HG03025 (cell line): ENCODE results near the gene COX14.

ENCODE experiments used
- ATAC-seq: cut with Tn5 transposase; IDR thresholded peaks from one replicate; pipeline ENCODE4 v1.9.1; 2021; ENCODE audit warnings: mild to moderate bottlenecking, moderate library complexity; ENCODE audit not compliant: unreplicated experiment, low FRiP score

The COX14 gene

GRCh38 chr12:50084775-50085614 is 27.0 kb upstream of the COX14 start, which contains the start of gene SMARCD1:
TSS of gene SMARCD1 (plus strand) at chr12:50085342. CDS start at chr12:50085370, 28 bp downstream.
- ATAC-seq: peak; percentile 76

DNA sequence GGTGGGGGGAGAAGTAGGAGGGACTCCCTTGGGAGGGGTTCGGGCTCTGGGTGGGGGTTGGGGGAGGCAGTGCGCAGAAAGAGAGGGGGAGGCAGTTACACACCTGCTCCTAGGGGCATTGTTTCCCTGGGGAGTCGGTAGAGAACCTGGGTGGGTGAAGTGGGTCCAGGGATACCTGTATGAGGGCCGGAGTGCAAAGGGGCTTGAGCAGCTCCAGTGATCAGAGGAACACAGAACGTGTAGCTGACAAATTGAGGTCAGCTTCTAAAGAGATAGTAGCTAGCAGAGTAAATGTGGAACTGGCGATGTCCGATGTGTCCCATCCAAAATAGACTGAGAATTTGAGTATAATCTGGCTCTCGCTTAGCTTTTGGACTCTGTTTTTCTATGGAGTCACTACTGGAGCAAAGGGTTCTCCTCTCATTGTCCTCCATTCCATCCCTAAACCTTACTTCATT is 26.4 kb upstream of the COX14 start:
- no peak for ATAC-seq

DNA sequence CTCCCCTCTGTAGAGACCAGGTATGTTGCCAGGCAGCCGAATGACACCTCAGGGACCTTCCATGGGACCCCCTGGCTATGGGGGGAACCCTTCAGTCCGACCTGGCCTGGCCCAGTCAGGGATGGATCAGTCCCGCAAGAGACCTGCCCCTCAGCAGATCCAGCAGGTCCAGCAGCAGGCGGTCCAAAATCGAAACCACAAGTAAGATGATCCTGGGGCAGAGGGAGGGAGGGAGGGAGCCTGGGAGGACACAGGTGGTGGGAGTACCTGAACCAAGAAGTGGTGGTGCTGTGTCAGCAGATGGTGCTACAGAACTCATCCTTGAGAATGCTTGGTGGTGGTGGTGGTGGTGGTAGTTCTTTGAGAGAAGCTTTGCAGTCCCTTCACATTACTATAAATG is 25.9 kb upstream of the COX14 start:
- no peak for ATAC-seq

GRCh38 chr12:50087151-50087550 is 24.9 kb upstream of the COX14 start:
- ATAC-seq: no peak

- ATAC-seq: no peak
Measured at GRCh38 chr12:50087995-50088394, 24.0 kb upstream of the COX14 start.

- no peak for ATAC-seq
Measured at GRCh38 chr12:50088577-50089335, 23.3 kb upstream of the COX14 start.

- ATAC-seq: no peak
Measured at GRCh38 chr12:50089730-50090129, 22.3 kb upstream of the COX14 start.

GRCh38 chr12:50090391-50090790 is 21.6 kb upstream of the COX14 start:
- ATAC-seq: no peak

DNA sequence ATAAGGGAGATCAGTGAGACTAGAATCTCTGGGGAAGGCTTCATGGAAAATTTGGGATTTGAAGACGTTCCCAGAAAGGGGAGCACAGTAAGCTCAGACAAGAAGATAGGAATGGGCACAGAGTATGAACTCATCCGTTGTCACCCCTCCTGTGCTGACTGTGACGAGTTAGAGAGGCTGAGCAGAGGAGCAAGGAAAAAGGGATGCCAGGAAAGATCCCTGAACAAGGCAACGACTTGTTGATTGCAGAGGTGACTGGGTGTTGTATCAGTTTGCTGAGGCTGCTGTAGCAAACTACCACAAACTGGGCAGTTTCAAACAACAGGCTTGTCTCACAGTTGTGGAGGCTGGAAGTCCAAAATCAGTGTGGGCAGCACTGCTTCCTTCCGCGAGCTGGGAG is 14.1 kb upstream of the COX14 start:
- no peak for ATAC-seq

DNA sequence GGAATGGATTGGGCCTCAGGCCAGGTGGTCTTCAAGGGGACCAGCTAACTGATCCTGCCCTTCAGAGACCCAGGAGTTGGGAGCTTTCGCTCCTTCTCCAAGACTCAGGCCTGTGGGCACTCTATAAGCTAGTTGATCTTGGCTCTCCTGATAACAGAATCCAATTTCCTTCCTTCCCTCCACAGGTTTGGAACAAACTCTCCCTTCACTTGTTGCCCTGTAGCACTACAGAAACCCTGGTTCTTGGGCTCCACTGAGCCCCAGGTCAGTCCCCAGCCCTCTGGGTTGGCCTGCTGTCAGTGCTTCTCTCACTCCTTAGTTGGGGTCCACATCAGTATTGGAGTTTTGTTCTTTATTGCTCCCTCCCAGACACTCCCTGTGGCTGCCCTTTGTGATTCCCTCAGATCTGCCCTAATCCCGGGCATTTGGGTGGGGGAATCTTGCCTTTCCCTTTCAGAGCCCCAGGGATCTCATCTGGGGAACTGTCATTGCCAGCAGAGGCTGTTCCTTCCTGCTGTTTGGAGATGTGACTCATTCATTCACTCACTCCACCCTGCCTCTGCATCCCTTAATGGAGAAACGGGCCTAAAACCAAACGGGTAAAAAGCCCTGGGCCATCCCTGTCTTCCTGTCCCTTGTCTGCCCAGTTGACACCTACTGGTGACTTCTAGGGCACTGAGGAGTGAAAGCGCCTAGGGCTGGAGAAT is 12.6 kb upstream of the COX14 start:
- no peak for ATAC-seq

GRCh38 chr12:50100561-50100960 is 11.5 kb upstream of the COX14 start:
- ATAC-seq: no peak

- ATAC-seq: no peak
Measured at GRCh38 chr12:50101663-50102062, 10.4 kb upstream of the COX14 start.

DNA sequence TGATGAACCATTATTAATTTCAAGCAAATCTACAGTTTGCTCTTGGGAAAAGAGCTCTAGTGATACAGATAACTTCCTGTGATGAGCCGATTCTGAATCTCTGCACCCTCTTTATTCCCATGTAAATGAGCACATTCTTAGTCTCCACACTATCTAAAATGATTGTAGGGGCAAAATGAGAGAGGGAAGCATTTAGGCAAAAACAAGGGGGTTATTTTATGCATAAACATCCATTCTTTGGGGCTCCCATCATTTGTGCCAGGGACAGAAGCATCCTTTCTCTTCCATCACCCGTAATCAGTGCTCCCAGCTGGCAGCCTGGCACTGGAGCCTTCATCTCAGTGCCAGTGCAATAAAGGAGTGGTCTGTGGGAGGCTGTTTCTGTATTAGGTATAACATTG is 9.9 kb upstream of the COX14 start:
- ATAC-seq: no peak

DNA sequence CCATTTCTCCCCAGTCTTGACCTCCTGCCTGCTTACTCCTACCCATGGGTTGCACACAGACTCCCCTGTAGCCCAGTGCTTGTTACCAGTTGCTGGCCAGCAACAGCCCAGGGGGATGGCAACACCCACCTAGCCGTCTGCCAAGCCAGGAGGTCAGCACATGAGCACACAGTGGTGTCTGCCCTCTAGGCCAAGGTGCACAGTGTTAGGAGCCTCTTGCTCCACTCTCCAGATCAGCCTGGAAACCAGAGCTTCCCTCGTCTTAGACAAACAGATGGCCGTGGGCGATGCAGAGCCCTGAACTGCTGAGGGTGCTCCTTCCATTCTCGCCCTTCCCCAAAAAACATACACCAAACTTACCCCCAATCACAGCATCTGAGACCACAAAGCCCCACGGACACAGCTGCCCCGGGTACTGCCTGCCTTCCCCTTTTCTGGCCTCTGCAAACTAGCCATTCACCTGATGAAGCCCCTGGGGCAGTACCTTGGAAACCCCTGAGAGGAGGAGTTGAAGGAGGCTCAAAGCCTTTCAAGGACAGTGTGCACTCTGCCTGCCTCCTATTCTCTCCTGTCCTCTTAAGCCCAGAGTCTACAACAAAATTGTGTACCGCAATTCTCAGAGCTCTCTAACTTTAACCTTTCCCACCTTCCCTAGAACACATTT is 9.3 kb upstream of the COX14 start:
- ATAC-seq: no peak

- no peak for ATAC-seq
Measured at GRCh38 chr12:50103351-50103750, 8.7 kb upstream of the COX14 start.

- ATAC-seq: no peak
Measured at GRCh38 chr12:50103767-50104321, 8.2 kb upstream of the COX14 start, which contains the start of gene GPD1. TSS of gene GPD1 (plus strand) at chr12:50104008. CDS start at chr12:50104051, 43 bp downstream.

GRCh38 chr12:50104417-50105366 is 7.3 kb upstream of the COX14 start:
- no peak for ATAC-seq

DNA sequence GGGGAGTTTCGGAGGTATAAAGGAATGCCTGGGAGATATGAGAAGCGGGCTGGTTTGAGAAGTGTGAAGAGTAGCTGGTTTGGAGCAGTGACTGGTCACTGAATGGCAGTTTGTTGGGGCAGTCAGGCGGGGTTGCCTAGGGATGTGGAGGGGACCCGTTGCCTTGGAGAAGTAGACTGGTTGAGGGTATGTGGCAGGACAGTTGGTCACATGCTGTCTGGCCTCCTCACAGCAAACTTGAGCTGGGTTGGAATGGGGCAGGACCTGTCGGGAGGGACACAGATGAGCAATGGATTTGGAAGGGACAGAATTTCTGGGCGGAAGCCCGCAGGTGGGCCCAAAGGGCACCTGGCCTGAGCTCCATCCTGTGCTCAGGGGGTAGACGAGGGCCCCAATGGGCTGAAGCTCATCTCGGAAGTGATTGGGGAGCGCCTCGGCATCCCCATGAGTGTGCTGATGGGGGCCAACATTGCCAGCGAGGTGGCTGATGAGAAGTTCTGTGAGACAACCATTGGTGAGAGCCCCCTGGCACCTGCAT is 6.1 kb upstream of the COX14 start:
- no peak for ATAC-seq

GRCh38 chr12:50106907-50107306 is 5.1 kb upstream of the COX14 start:
- ATAC-seq: no peak
